Left ventricle myocardium inferior (tissue), 1 donor: Measurements from ENCODE around the gene RAPGEF6. TPM values are rescaled to one million over a fixed set of nuclear protein-coding genes. Genes with fewer than 3 reads are reported as not detected.

ENCODE experiments used
- DNase-seq: peaks from one replicate; pipeline ENCODE4 v3.0.0-alpha.2; 2020
- H3K27ac ChIP-seq: fragments of 200-600 bp; replicated peaks from 2 replicates; pipeline ENCODE4 v1.8.0; 2021
- H3K27me3 ChIP-seq: fragments of 200-600 bp; 2 replicates; pipeline ENCODE4 v1.8.0; 2021; ENCODE audit warnings: low read depth
- H3K36me3 ChIP-seq: fragments of 200-600 bp; 2 replicates; pipeline ENCODE4 v1.8.0; 2021
- H3K4me1 ChIP-seq: fragments of 200-600 bp; 2 replicates; pipeline ENCODE4 v1.8.0; 2021
- H3K4me3 ChIP-seq: fragments of 200-600 bp; 2 replicates; pipeline ENCODE4 v1.8.0; 2021; ENCODE audit warnings: mild to moderate bottlenecking, moderate library complexity
- H3K9me3 ChIP-seq: fragments of 200-600 bp; replicated peaks from 2 replicates; pipeline ENCODE4 v1.8.0; 2021
- CTCF ChIP-seq: fragments of 200-600 bp; IDR thresholded peaks from 2 replicates; pipeline ENCODE4 v1.8.0; 2021; ENCODE audit warnings: antibody characterized with exemption, mild to moderate bottlenecking, borderline replicate concordance
- intact Hi-C: fragments of 100-400 bp; cut with micrococcal nuclease; formaldehyde crosslinking; loops from one replicate; pipeline ENCODE4 v1.11.0; 2022
- total RNA-seq: library from RNA; stranded (reverse); fragmentation: NEBNext Ultra II Directional; extraction: Animal tissue kit (Norgen Biotek cat#: 25700); gene quantifications from one replicate; pipeline ENCODE4 v1.2.1, GENCODE V29; 2021
- donor health status: DM: no; HTN: yes; CAD: no; lungs with severe emphysema.

RAPGEF6 gene
- total RNA-seq, 1 donor from 2014 or later: 9.6 TPM

- intact Hi-C loops: no loop called here
- no peak for DNase-seq
- H3K9me3 ChIP-seq: no peaks in the 10 kb centered on the region
- no peaks in the 10 kb centered on the region for H3K27me3 ChIP-seq
- H3K36me3 ChIP-seq: no peaks in the 10 kb centered on the region
- H3K4me1 ChIP-seq: peaks cover 48% of the 10 kb centered on the region
- peak overlapping the region; percentile 44 for H3K4me3 ChIP-seq
- peak overlapping the region; percentile 32 for H3K27ac ChIP-seq
- TF ChIP-seq CTCF: no peak
Measured at GRCh38 chr5:131532031-131532640, 102.9 kb downstream of the RAPGEF6 start.

- H3K4me3 ChIP-seq: no peak overlapping the region
- intact Hi-C loops: no loop called here
- H3K27ac ChIP-seq: peak overlapping the region; percentile 32
- no peaks in the 10 kb centered on the region for H3K9me3 ChIP-seq
- TF ChIP-seq CTCF: no peak
- peaks cover 47% of the 10 kb centered on the region for H3K4me1 ChIP-seq
- no peak for DNase-seq
- H3K27me3 ChIP-seq: no peaks in the 10 kb centered on the region
- no peaks in the 10 kb centered on the region for H3K36me3 ChIP-seq
Measured at GRCh38 chr5:131530706-131531331, 104.2 kb downstream of the RAPGEF6 start.

GRCh38 chr5:131528682-131529081, 106.3 kb downstream of the RAPGEF6 start:
- Histone ChIP-seq H3K27me3 (no peaks in the 10 kb centered on the region), H3K36me3 (no peaks in the 10 kb centered on the region), H3K9me3 (no peaks in the 10 kb centered on the region), H3K4me1 (peaks cover 56% of the 10 kb centered on the region), H3K27ac (no peak overlapping the region), H3K4me3 (no peak overlapping the region)
- no peak for DNase-seq
- intact Hi-C loops: no loop called here
- TF ChIP-seq CTCF: no peak

- no peaks in the 10 kb centered on the region for H3K9me3 ChIP-seq
- no peak overlapping the region for H3K4me3 ChIP-seq
- no peak overlapping the region for H3K27ac ChIP-seq
- peaks cover 49% of the 10 kb centered on the region for H3K4me1 ChIP-seq
- TF ChIP-seq CTCF: no peak
- H3K27me3 ChIP-seq: no peaks in the 10 kb centered on the region
- no peak for DNase-seq
- intact Hi-C loops: no loop called here
- no peaks in the 10 kb centered on the region for H3K36me3 ChIP-seq
Measured at GRCh38 chr5:131525805-131526204, 109.2 kb downstream of the RAPGEF6 start.

- Histone ChIP-seq H3K4me3 (no peak overlapping the region), H3K36me3 (peaks cover 5% of the 10 kb centered on the region), H3K4me1 (peaks cover 45% of the 10 kb centered on the region), H3K9me3 (no peaks in the 10 kb centered on the region), H3K27me3 (no peaks in the 10 kb centered on the region), H3K27ac (no peak overlapping the region)
- intact Hi-C loops: no loop called here
- no peak for DNase-seq
- no peak for TF ChIP-seq CTCF
Measured at GRCh38 chr5:131524431-131524830, 110.6 kb downstream of the RAPGEF6 start.
